Upper lobe of left lung (tissue), 6 donors: ENCODE results near the gene SP5. TPM values are rescaled to one million over a fixed set of nuclear protein-coding genes. Genes with fewer than 3 reads are reported as not detected.
"Not testable (repeated sequence)": the region's sequence is repeated elsewhere in the genome, so short reads cannot be mapped to it uniquely, and the experiment has no call there.

Experiments used
- ATAC-seq, 2 donors: fragments of 200-7000 bp; cut with Tn5 transposase; one replicate each; pipeline ENCODE4 v1.9.1; 2022; ENCODE audit warnings: mild to moderate bottlenecking in 2 of 2, moderate library complexity in 2 of 2; ENCODE audit not compliant: low FRiP score in 2 of 2
- DNase-seq, 2 donors: peaks; one replicate each; pipeline ENCODE4 v3.0.0-alpha.2; 2019 to 2020
- H3K27ac ChIP-seq, 4 donors: fragments of 200-600 bp; sonication (generic); one replicate each; pipeline ENCODE4 v1.5.1; 2016 to 2019
- H3K27me3 ChIP-seq, 4 donors: fragments of 200-600 bp; sonication (generic); one replicate each; pipeline ENCODE4 v1.5.1; 2017 to 2019
- H3K36me3 ChIP-seq, 4 donors: fragments of 200-600 bp; sonication (generic); one replicate each; pipeline ENCODE4 v1.5.1; 2016 to 2019
- H3K4me1 ChIP-seq, 4 donors: fragments of 200-600 bp; sonication (generic); one replicate each; pipeline ENCODE4 v1.5.1; 2018 to 2019
- H3K4me3 ChIP-seq, 4 donors: fragments of 200-600 bp; sonication (generic); one replicate each; pipeline ENCODE4 v1.5.1; 2017 to 2019; ENCODE audit warnings: mild to moderate bottlenecking in 2 of 4, moderate library complexity in 1 of 4
- H3K9me3 ChIP-seq, 4 donors: fragments of 200-600 bp; sonication (generic); one replicate each; pipeline ENCODE4 v1.5.1; 2018 to 2019
- CTCF ChIP-seq, 6 experiments: fragments of 450-650 bp in 4 of 6; fragments of 200-600 bp in 2 of 6; sonication (generic) in 2 of 6; IDR thresholded peaks; one replicate each; pipeline ENCODE4 v1.5.1; 2016 to 2019; ENCODE audit warnings: antibody characterized with exemption in 6 of 6
- EP300 ChIP-seq, 4 donors: sonication (generic); formaldehyde crosslinking; IDR thresholded peaks; one replicate each; pipeline ENCODE4 v1.5.1; 2017; ENCODE audit warnings: antibody characterized with exemption in 4 of 4, control low read depth in 2 of 4
- POLR2A ChIP-seq, 4 donors: fragments of 450-650 bp; IDR thresholded peaks; one replicate each; pipeline ENCODE4 v1.5.1; 2016 to 2017; ENCODE audit warnings: antibody characterized with exemption in 4 of 4, mild to moderate bottlenecking in 2 of 4
- POLR2AphosphoS5 ChIP-seq, 2 donors: sonication (generic); formaldehyde crosslinking; IDR thresholded peaks; one replicate each; pipeline ENCODE4 v1.5.1; 2017; ENCODE audit warnings: antibody characterized with exemption in 2 of 2
- WGBS, 2 donors: methylation state at CpG; one replicate each; pipeline ENCODE4 v1.1.5; 2017 to 2018; 5-methylcytosine and 5-hydroxymethylcytosine counted together
- total RNA-seq, 6 donors: library from RNA; depleted of rRNA in 4 of 6; stranded (reverse); fragments of >200 nt in 4 of 6; gene quantifications; one replicate each; pipeline versions ENCODE4 v1.1.0 to v1.2.1, GENCODE V29; 2016 to 2021
- donor health status: DM: no; HTN: no; CAD: no; lungs with moderate emphysema.
- donor health status: DM: no; HTN: yes; CAD: no; lungs with severe emphysema.

SP5 gene
- total RNA-seq, 6 donors from 2014 or later, result 1.5 to 6.6 (median 4.4) TPM

DNA sequence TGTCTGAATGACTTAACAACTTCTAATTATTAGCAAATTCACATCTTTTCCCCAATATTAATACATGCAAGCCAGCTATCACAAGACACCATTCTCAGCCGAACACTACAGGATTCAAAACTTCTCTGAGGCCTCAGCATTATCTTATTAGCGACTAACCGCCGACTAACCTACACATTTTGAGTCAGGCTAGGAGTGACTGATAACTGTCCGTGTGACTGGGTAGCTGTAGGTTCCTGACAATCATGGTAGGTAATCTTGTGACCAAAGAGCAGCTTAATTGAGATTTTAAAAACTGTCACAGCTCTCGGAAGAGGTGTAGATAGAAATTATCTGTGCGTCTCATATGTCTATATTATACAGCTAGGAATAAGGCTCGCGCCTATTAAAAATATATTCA is 44.1 kb upstream of the SP5 start:
- H3K27me3 ChIP-seq, result no peaks in the 10 kb centered on the region
- 86 to 92% methylated on average over 9 of the region's 9 CpGs for WGBS, 2 donors
- no peak overlapping the region for H3K4me3 ChIP-seq
- H3K27ac ChIP-seq, result no peak overlapping the region
- no peaks in the 10 kb centered on the region for H3K36me3 ChIP-seq
- no peak for DNase-seq
- H3K9me3 ChIP-seq, result no peaks in the 10 kb centered on the region
- TF ChIP-seq POLR2AphosphoS5 (IDR thresholded peaks at IDR 0.05) (no peak), CTCF (IDR thresholded peaks at IDR 0.05) (no peak), POLR2A (IDR thresholded peaks at IDR 0.05) (no peak), EP300 (IDR thresholded peaks at IDR 0.05) (no peak)
- no peaks in the 10 kb centered on the region for H3K4me1 ChIP-seq
- no peak for ATAC-seq

DNA sequence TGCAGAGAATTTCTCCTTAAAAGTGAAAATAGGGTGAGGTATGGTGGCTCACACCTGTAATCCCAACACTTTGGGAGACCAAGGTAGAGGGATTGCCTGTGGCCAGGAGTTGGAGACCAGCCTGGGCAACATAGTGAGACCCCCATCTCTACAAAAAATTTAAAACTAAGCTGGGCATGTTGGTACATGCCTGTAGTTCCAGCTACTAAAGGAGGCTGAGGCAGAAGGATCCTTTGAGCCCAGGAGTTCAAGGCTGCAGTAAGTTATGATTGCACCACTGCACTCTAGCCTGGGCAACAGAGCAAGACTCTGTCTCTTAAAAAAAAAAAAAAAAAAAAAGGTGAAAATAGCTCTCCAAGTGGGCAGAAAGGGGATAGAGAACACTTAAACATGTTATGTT is 40.9 kb upstream of the SP5 start:
- ATAC-seq, H3K27ac ChIP-seq, H3K36me3 ChIP-seq, H3K9me3 ChIP-seq, H3K27me3 ChIP-seq, H3K4me1 ChIP-seq, DNase-seq, H3K4me3 ChIP-seq: not testable (repeated sequence)

- Histone ChIP-seq H3K9me3 (no peaks in the 10 kb centered on the region), H3K36me3 (no peaks in the 10 kb centered on the region), H3K27me3 (no peaks in the 10 kb centered on the region), H3K4me3 (no peak overlapping the region), H3K27ac (no peak overlapping the region), H3K4me1 (no peaks in the 10 kb centered on the region)
- TF ChIP-seq POLR2A (IDR thresholded peaks at IDR 0.05), result no peak
- no peak for TF ChIP-seq CTCF (IDR thresholded peaks at IDR 0.05)
- TF ChIP-seq EP300 (IDR thresholded peaks at IDR 0.05), result no peak
- TF ChIP-seq POLR2AphosphoS5 (IDR thresholded peaks at IDR 0.05), result no peak
- DNase-seq (no peak), ATAC-seq (no peak)
- 89 to 92% methylated on average over 6 of the region's 6 CpGs for WGBS, 2 donors
Observed at GRCh38 chr2:170675701-170676100, 39.4 kb upstream of the SP5 start.

GRCh38 chr2:170679607-170680079 is 35.5 kb upstream of the SP5 start:
- peak overlapping the region in 1 of 4 donors; percentile 5 for H3K4me3 ChIP-seq
- H3K36me3 ChIP-seq, result no peaks in the 10 kb centered on the region
- TF ChIP-seq EP300 (IDR thresholded peaks at IDR 0.05) (no peak), POLR2A (IDR thresholded peaks at IDR 0.05) (no peak), POLR2AphosphoS5 (IDR thresholded peaks at IDR 0.05) (no peak), CTCF (IDR thresholded peaks at IDR 0.05) (no peak)
- 33 to 47% methylated on average over 5 of the region's 5 CpGs for WGBS, 2 donors
- H3K9me3 ChIP-seq, result no peaks in the 10 kb centered on the region
- no peaks in the 10 kb centered on the region for H3K4me1 ChIP-seq
- no peaks in the 10 kb centered on the region for H3K27me3 ChIP-seq
- DNase-seq (no peak), ATAC-seq (no peak)
- H3K27ac ChIP-seq, result peak overlapping the region in 1 of 4 donors; percentile 35

DNA sequence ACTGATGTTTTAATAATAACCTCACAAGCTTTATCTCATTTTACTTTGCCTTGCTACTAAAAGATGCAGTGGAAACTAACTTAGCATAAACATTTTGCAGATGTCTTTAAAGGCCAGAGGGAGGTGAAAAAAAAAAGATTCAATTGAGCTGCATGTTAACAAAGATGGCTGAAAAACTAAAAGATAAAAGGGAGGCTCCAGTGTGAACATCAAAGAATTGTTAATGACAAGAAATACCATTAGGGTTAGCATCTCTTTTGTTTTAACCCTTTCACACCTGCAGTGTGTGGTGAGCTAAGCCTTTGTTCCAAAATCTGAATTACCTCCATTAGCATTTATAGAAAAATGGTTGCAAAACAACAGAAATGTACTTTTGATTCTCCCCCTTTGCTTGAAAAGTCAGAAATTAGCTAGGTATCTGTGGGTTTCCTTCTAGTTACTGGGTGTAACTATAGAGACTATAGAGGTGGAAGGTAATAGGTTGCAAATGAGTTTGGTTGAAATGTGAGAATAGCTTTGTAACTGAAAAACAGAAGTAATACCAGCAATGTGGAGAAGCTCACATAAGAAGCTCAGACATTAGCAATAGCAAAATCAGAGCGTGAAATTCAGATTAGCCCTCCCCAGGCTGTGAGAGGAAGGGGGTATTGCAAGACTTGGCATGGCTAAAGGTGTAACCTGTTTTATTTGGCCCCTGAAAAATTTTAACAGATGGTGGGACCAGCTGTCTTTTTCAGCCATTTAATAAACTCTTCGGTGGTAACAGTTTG is 34.8 kb upstream of the SP5 start:
- H3K27ac ChIP-seq, result no peak overlapping the region
- DNase-seq (no peak), ATAC-seq (no peak)
- no peaks in the 10 kb centered on the region for H3K36me3 ChIP-seq
- WGBS, 2 donors, result 64 to 77% methylated on average over 2 of the region's 2 CpGs
- TF ChIP-seq EP300 (IDR thresholded peaks at IDR 0.05), result no peak
- no peak for TF ChIP-seq POLR2A (IDR thresholded peaks at IDR 0.05)
- TF ChIP-seq POLR2AphosphoS5 (IDR thresholded peaks at IDR 0.05), result no peak
- H3K4me1 ChIP-seq, result no peaks in the 10 kb centered on the region
- H3K27me3 ChIP-seq, result no peaks in the 10 kb centered on the region
- no peaks in the 10 kb centered on the region for H3K9me3 ChIP-seq
- no peak overlapping the region for H3K4me3 ChIP-seq

DNA sequence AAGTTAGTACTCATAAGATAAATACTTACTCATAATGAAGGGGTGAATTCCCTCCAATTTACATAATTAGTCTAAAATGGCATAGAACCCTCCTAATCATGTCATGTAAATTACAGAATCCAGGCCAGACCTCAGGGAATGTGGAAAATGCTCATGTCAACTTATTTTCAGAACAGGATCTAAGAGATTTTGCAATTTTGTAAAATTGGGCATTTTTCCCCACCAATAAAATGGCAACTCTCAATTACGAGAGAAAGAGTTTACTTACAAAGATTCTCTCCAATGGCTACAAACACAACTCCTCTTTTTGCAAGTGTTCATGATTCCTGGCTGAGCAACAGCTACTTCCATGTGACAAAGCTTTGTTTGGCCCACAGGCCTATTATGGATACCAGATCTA is 33.8 kb upstream of the SP5 start:
- Histone ChIP-seq H3K4me1 (no peaks in the 10 kb centered on the region), H3K27ac (no peak overlapping the region), H3K9me3 (no peaks in the 10 kb centered on the region), H3K27me3 (no peaks in the 10 kb centered on the region), H3K4me3 (no peak overlapping the region), H3K36me3 (no peaks in the 10 kb centered on the region)
- WGBS, 2 donors, result 78 to 84% methylated on average over 1 of the region's 1 CpG
- no peak for DNase-seq
- no peak for ATAC-seq
- no peak for TF ChIP-seq POLR2A (IDR thresholded peaks at IDR 0.05)
- TF ChIP-seq POLR2AphosphoS5 (IDR thresholded peaks at IDR 0.05), result no peak
- TF ChIP-seq CTCF (IDR thresholded peaks at IDR 0.05), result no peak
- no peak for TF ChIP-seq EP300 (IDR thresholded peaks at IDR 0.05)
